Activated T-cell treated with anti-CD3 and anti-CD28 coated beads for 24 hours (primary cell): ENCODE data around the gene MAGI1.

Source experiments
- DNase-seq: peaks from one replicate; pipeline ENCODE4 v3.0.0-alpha.2; 2020; ENCODE audit warnings: low read depth

The MAGI1 gene

DNA sequence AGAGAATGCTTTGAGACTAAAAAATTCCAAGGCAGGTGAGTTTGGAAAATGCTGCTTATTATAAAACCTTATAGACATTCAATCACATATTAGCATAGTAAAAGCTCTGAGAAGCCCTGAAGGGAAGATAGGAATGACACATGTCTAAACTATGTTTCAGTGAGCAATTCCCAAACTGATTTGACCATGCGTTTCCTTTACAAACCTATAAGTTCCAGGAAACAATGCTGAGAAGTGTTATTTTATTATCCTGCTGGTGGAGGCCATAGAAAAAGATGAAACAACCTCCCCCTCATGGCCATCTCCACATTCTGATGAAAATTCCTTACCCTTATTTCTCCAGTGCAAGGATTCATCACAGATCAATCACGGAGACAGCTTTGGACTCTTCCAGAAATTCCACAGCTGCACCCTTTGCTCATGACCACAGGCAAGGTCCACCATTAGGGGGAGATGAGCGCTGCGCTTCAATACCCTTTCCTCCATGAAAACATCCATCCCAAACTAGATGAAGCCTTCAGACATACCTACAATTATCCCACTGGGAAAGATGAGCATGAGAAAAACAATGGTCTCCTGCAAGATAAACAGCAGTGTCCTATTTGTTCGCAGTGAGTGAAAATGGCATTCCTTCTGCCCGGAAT lies 372.1 kb downstream of the MAGI1 start:
- DNase-seq = no peak

DNA sequence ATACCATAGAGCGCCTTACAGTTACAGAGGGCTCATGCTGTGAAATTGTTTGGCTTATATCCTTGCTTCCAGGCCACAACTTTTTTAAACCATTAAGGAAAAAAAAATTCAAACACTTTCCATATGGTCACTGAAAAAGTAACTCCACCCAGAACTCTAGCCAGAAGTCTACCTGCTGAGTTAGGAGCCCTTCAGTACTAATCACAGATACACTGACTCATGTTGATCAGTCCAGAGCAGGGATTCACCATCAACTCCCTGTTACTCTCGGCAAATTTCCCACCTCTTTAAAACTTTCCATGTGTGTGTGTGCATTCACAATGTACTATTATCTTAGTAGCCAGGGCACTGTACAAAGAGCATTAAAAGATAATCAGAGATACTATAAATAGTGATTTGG lies 372.8 kb downstream of the MAGI1 start:
- DNase-seq = no peak

DNA sequence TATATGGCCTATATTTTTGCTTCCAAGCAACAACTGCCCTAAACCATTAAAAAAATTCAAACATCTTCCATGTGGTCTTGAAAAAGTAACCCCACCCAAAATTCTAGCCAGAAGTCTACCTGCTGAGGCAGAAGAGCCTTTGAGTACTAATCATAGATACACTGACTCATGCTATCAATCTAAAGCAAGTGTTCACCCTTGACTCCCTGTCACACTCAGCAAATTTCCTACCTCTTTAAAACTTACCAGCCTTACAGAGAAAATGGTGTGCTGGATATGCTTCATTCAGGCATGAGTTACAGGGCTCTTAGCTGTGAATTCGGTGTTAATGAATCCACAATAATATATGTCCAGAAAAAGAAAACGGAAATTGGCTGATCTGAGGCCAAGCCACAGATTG lies 373.8 kb downstream of the MAGI1 start:
- DNase-seq = no peak

DNA sequence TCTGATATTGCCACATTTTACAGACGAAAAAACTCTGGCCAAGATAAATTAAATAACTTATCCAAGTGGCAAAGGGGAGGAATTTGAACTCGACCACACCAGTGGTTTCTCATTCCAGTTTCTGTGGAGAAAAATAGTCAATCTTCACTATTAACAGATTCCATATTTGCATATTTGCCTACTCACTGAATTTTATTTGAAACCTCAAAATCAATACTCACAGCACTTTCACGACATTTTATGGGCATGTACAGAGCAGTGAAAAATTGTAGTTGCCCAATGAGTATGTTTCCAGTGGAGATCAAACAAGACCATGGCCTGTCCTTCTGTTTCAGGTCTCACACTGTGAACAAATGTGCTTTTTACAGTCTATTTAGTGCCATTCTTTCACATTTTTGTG lies 374.3 kb downstream of the MAGI1 start:
- no peak for DNase-seq

- DNase-seq = no peak
These were observed 376.6 kb downstream of the MAGI1 start for GRCh38 chr3:65662095-65662494.

DNA sequence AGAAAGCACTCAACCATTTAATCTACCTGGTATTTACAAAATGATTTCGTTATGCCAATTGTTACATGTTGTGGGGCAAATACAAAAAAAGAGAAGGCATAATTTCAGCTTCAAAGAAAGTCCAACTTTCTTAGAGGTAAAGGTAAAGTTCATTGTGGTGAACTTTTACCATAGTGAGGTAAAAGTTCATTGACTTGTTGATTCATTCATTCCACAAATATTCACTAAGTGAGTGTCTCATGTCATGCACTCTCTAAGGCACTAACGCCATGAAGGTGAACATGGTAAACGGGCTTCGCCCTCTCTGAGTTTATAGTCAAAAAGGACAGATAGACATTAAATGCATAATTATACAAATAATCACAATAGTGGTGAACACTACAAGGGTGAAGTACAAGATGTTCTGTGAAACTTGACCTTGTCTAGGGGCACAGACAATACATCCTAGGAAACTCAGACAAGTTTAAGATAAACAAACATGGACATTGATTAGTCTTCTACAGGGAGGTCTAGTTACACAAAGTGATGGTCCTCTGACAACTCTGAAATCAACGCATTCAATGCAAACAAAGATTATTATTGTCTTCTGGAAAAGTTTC lies 378.6 kb downstream of the MAGI1 start:
- no peak for DNase-seq

DNA sequence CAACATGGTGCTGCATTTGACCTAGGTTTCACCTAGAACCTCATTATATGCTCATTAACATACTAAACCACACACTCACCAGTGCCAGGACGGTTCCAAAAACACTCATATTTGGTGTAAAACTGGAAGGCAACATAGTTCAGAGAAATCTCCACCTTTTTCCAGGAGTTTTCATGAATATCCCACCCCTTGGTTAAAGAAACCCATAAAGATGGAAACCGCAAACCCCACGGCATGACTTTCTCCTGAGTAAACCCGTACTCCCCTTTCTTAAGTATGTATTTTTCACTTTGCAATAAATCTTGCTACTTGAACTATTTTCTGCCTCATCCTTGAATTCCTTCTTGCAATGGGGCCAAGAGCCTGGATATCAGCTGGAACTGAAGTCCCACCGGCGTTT lies 379.3 kb downstream of the MAGI1 start:
- no peak for DNase-seq

DNA sequence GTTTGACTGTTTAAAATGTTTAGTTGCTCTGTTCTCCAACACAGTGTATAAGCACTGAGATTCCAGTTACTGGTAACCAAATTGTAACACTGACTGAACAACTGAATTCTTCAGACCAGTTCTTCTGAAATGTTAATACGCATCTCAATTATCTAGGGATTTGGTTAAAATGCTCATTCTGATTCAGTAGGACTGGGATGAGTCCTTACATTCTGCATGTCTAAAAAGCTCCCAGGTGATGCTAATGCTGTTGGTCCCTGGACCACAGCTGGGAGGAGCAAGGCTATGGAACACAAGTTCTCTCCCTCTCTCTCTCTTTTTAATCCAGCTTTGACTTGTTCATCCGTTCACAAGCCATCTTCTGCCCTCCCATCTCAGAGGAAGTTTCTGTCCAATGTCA lies 380.3 kb downstream of the MAGI1 start:
- no peak for DNase-seq

- no peak for DNase-seq
These were observed 383.7 kb downstream of the MAGI1 start for GRCh38 chr3:65655061-65655460.

GRCh38 chr3:65653731-65654130 lies 385.0 kb downstream of the MAGI1 start:
- no peak for DNase-seq

DNA sequence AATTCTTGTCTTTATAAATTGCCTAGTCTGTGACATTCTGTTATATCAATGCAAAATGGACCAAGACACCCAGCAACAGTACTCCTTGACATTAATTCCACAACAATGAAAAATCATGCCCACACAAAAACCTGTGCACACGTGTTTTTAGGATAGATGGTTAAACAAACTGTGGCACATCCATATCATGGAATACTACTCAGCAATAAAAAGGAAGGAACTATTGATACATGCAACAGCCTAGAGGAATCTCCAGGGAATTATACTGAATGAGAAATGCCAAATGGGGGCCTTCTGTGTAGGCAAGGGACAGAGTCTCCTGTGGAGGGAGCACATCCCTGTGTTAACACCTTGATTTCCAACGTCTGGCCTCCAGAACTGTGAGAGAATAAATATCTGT lies 388.5 kb downstream of the MAGI1 start:
- DNase-seq = no peak

DNA sequence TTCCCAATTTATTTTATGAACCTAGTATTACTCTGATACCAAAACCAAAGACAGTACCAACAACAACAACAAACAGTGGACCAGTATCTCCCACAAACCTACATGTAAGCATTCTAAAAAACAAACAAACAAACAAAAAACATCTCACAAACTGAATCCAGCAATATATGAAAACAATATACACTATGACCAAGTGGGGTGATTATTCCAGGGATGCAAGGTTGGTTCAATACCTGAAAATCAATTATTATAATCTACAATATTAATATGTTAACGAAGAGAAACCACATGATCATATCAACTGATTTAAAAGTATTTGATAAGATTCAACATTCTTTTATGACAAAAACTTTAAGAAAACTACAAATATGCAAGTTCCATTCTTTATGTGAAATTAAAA lies 391.3 kb downstream of the MAGI1 start:
- no peak for DNase-seq

GRCh38 chr3:65642883-65643282 lies 395.8 kb downstream of the MAGI1 start:
- no peak for DNase-seq

DNA sequence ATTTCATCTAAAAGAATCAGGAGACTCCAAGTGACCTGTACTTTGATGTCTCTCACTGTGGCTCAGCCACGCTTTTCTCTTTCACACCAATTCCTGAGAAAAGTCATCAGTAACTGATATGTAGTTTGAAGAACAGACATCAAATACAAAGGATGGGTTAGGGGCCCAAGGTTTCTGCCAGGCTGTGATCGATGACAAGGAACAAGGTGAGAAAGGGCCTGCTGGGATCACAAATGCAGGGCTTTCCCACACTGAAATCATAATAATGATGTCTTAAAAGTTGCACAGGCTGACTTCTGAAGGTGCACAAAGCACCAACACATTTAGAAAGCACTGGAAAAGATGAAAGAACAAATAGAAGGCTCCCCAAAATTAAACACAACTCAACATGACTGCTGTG lies 396.9 kb downstream of the MAGI1 start:
- no peak for DNase-seq

GRCh38 chr3:65641045-65641444 lies 397.7 kb downstream of the MAGI1 start:
- DNase-seq = no peak

DNA sequence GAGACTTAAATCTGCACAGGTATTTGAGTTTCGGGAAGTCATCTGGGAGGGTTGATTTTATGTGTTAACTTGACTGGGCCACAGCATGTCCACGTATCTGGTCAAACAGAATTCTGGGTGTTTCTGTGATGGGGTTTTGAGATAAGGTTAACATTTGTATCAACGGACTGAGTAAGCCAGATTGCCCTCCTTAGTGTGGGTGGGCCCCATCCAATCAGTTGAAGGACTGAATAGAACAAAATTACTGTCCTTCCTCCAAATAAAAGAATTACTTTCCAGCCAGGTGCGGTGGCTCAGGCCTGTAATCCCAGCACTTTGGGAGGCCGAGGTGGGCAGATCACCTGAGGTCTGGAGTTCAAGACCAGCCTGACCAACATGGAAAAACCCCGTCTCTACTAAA lies 399.3 kb downstream of the MAGI1 start:
- DNase-seq = no peak

DNA sequence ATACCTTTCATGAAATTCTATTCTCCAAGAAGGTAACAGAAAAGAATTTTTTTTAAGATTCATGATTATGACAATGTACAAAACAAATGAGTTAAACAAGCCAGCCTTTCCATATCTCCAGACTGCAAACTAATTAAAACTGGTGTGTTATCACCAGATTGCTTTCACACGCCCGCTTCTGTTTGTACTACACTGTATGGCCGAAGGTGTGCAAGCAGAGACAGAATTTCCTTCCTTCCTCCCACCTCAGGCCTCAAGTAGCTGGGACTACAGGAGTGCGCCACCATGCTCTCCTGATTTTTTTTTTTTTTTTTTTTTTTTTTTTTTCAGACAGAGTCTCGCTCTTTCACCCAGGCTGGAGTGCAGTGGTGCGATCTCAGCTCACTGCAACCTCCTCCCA lies 400.4 kb downstream of the MAGI1 start:
- no peak for DNase-seq

- DNase-seq = no peak
These were observed 402.4 kb downstream of the MAGI1 start for GRCh38 chr3:65636326-65636725.

- no peak for DNase-seq
These were observed 403.1 kb downstream of the MAGI1 start for GRCh38 chr3:65635657-65636056.

- no peak for DNase-seq
These were observed 405.6 kb downstream of the MAGI1 start for GRCh38 chr3:65633018-65633638.

- no peak for DNase-seq
These were observed 406.3 kb downstream of the MAGI1 start for GRCh38 chr3:65632414-65632813.

DNA sequence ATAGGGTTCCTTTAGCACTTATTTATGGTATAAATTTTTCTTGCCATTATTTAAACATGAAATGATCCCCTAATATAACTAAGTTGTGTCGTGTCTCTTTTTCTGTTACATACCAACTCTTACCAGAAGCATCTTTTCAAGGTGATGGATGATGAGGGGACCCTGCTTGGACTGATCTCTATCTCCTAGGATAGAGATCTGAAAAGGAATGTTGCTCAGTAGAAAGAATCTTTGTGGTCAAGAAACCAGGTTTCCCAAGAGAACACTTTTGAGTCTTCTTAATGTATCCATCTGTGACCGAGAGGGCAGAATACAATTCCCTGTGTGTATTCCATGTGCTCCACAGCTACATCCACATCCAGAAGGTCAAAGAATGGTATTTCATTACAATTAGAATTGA lies 409.7 kb downstream of the MAGI1 start:
- no peak for DNase-seq

DNA sequence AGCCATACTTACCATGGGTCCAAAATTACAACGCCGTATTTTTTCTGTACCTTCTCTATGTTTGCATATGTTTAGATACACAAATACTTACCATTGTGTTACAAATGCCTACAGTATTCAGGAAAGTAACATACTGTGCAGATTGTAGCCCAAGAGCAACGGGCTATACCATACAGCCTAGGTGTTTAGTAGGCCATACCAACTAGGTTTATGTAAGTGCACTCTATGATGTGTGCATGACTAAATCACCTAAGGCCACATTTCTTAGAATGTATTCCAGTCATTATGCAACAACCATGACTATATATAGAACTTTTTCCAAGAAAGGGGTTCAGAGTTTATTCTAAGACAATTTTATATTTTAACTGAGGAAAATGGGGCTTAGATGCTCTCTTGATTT lies 411.7 kb downstream of the MAGI1 start:
- no peak for DNase-seq

GRCh38 chr3:65625305-65625704 lies 413.4 kb downstream of the MAGI1 start:
- DNase-seq = no peak
